ENCODE results near the gene MPHOSPH9.
"Not testable (repeated sequence)": the region's sequence is repeated elsewhere in the genome, so short reads cannot be mapped to it uniquely, and the experiment has no call there.

MPHOSPH9 gene

GRCh38 chr12:123225443-123225842 lies 7.5 kb downstream of the MPHOSPH9 start:
- no peak for DNase-seq (ENCODE audit: low read depth)

GRCh38 chr12:123223241-123223668 lies 9.7 kb downstream of the MPHOSPH9 start:
- no peak for DNase-seq (ENCODE audit: low read depth)

- not testable (repeated sequence) for DNase-seq (ENCODE audit: low read depth)
Measured at GRCh38 chr12:123207815-123208214, 25.1 kb downstream of the MPHOSPH9 start.

GRCh38 chr12:123206794-123207193 lies 26.1 kb downstream of the MPHOSPH9 start:
- not testable (repeated sequence) for DNase-seq (ENCODE audit: low read depth)

- no peak for DNase-seq (ENCODE audit: low read depth)
Measured at GRCh38 chr12:123200414-123200813, 32.5 kb downstream of the MPHOSPH9 start.

- DNase-seq (ENCODE audit: low read depth), result no peak
Measured at GRCh38 chr12:123199936-123200335, 33.0 kb downstream of the MPHOSPH9 start.

- DNase-seq (ENCODE audit: low read depth), result no peak
Measured at GRCh38 chr12:123187637-123188036, 45.3 kb downstream of the MPHOSPH9 start.

GRCh38 chr12:123180171-123180570 lies 52.8 kb downstream of the MPHOSPH9 start:
- DNase-seq (ENCODE audit: low read depth), result no peak

GRCh38 chr12:123171967-123172366 lies 61.0 kb downstream of the MPHOSPH9 start:
- no peak for DNase-seq (ENCODE audit: low read depth)

GRCh38 chr12:123167329-123167728 lies 65.6 kb downstream of the MPHOSPH9 start:
- no peak for DNase-seq (ENCODE audit: low read depth)

GRCh38 chr12:123165537-123165936 lies 67.4 kb downstream of the MPHOSPH9 start:
- no peak for DNase-seq (ENCODE audit: low read depth)

- no peak for DNase-seq (ENCODE audit: low read depth)
Measured at GRCh38 chr12:123164710-123165261, 68.2 kb downstream of the MPHOSPH9 start.

GRCh38 chr12:123164222-123164621 lies 68.7 kb downstream of the MPHOSPH9 start:
- DNase-seq (ENCODE audit: low read depth), result no peak

- DNase-seq (ENCODE audit: low read depth), result no peak
Measured at GRCh38 chr12:123163227-123163626, 69.7 kb downstream of the MPHOSPH9 start.

- DNase-seq (ENCODE audit: low read depth), result no peak
Measured at GRCh38 chr12:123160801-123161487, 72.0 kb downstream of the MPHOSPH9 start.

GRCh38 chr12:123153906-123154305 lies 79.0 kb downstream of the MPHOSPH9 start:
- DNase-seq (ENCODE audit: low read depth), result no peak

GRCh38 chr12:123152833-123153232 lies 80.1 kb downstream of the MPHOSPH9 start:
- DNase-seq (ENCODE audit: low read depth), result no peak

GRCh38 chr12:123151457-123152454 lies 81.2 kb downstream of the MPHOSPH9 start:
- no peak for DNase-seq (ENCODE audit: low read depth)

GRCh38 chr12:123150744-123151456 lies 82.0 kb downstream of the MPHOSPH9 start, which contains the start of gene PITPNM2:
TSS of gene PITPNM2 (minus strand) at chr12:123151090. CDS start at chr12:123034590, 116,500 bp downstream.
- DNase-seq (ENCODE audit: low read depth), result no peak

- DNase-seq (ENCODE audit: low read depth), result no peak
Measured at GRCh38 chr12:123150275-123150743, 82.6 kb downstream of the MPHOSPH9 start.

GRCh38 chr12:123149501-123150274 lies 83.3 kb downstream of the MPHOSPH9 start:
- DNase-seq (ENCODE audit: low read depth), result peak; percentile 63
